ENCODE measurements around the gene SLC36A3.

- TF ChIP-seq CTCF (IDR thresholded peaks at IDR 0.05) (no peak), POLR2A (IDR thresholded peaks at IDR 0.05) (no peak)
These were observed 45.8 kb downstream of the SLC36A3 start for GRCh38 chr5:151257731-151258181.

All from testis (tissue), 2 donors.